ENCODE measurements around the gene SORCS1.

DNA sequence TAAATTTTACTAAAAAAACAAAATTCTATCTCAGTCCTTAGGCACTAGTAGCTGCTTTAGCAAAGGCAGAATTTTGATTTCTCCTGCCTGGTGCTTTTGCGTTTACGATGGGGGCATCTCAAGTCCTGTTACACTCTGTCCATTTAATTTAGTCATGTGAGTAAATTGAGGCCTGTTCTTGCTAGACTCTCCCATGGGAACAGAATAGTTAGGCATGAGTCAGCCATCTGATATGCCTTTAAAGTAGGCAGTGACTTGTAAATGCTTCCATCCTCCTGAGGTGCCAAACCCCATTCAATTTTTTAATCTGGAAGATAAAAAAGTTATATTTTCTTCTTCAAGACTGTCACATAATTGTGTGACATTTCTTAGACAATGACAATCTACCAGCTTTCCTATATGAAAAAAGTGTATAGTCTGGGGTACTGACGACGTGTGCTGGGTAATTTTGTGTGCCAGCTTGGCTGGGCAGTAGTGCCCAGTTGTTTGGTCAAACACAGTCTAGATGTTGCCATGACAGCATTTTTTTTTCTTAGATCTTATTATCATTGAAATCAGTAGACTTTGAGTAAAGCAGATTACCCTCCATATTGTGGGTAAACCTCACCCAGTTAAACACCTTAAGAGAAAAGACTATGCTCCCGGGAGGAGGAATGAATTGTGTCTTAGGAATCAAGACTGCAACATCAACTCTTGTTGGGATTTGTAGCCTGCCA, 603.4 kb downstream of the SORCS1 start:
- TF ChIP-seq CTCF (IDR thresholded peaks at IDR 0.05), result no peak
- TF ChIP-seq EP300 (IDR thresholded peaks at IDR 0.05; ENCODE audit: low read depth), result no peak
